NB4 (cell line): ENCODE results near the gene ADRA2C.

ENCODE experiments used
- DNase-seq: peaks from one replicate; pipeline ENCODE4 v3.0.0; 2010; ENCODE audit warnings: low read depth
- H3K4me3 ChIP-seq: one replicate; pipeline ENCODE4 v1.5.1; 2011; ENCODE audit warnings: mild to moderate bottlenecking, low read depth, low read length, moderate library complexity
- CTCF ChIP-seq: IDR thresholded peaks from one replicate; pipeline ENCODE4 v1.5.1; 2012; ENCODE audit warnings: low read depth, low read length
- MAX ChIP-seq: IDR thresholded peaks from 2 replicates; pipeline ENCODE4 v1.6.1; 2011; ENCODE audit warnings: low read depth, low read length
- MYC ChIP-seq: IDR thresholded peaks from 2 replicates; pipeline ENCODE4 v1.6.1; 2011; ENCODE audit warnings: low read depth, low read length
- POLR2A ChIP-seq: IDR thresholded peaks from 2 replicates; pipeline ENCODE4 v1.6.1; 2011; ENCODE audit warnings: mild to moderate bottlenecking; ENCODE audit not compliant: insufficient read length; ENCODE audit errors: extremely low read depth

The ADRA2C gene

GRCh38 chr4:3797831-3798790, 31.9 kb downstream of the ADRA2C start:
- no peak for TF ChIP-seq CTCF
- TF ChIP-seq MAX, result no peak
- TF ChIP-seq POLR2A, result no peak
- no peak for TF ChIP-seq MYC
- H3K4me3 ChIP-seq, result no peak overlapping the region
- no peak for DNase-seq

GRCh38 chr4:3799496-3799895, 33.3 kb downstream of the ADRA2C start:
- no peak for DNase-seq

GRCh38 chr4:3800351-3800750, 34.2 kb downstream of the ADRA2C start:
- TF ChIP-seq POLR2A, result no peak
- no peak for TF ChIP-seq MYC
- no peak for TF ChIP-seq CTCF
- H3K4me3 ChIP-seq, result no peak overlapping the region
- DNase-seq, result no peak

More at GRCh38 chr4:3799496-3799895, 33.3 kb downstream of the ADRA2C start:
- TF ChIP-seq CTCF, result no peak
- TF ChIP-seq MAX, result no peak
- TF ChIP-seq POLR2A, result no peak
- TF ChIP-seq MYC, result no peak
- no peak overlapping the region for H3K4me3 ChIP-seq

- H3K4me3 ChIP-seq, result no peak overlapping the region
- TF ChIP-seq MAX, result no peak
- no peak for TF ChIP-seq MYC
- TF ChIP-seq CTCF, result no peak
- no peak for TF ChIP-seq POLR2A
- no peak for DNase-seq
These were observed 35.3 kb downstream of the ADRA2C start for GRCh38 chr4:3801521-3801920.

GRCh38 chr4:3801931-3802550, 35.9 kb downstream of the ADRA2C start:
- TF ChIP-seq MYC (no peak), CTCF (no peak), MAX (no peak), POLR2A (no peak)
- no peak overlapping the region for H3K4me3 ChIP-seq
- no peak for DNase-seq
